HEK293 (cell line): ENCODE results near the gene BRCA2.

Experiments used
- HOXA7 ChIP-seq: sonication (generic); formaldehyde crosslinking; IDR thresholded peaks from 2 replicates; pipeline ENCODE4 v1.8.1; 2022; ENCODE audit warnings: missing genetic modification reagents, borderline replicate concordance
- HOXD13 ChIP-seq: sonication (generic); formaldehyde crosslinking; IDR thresholded peaks from 2 replicates; pipeline ENCODE4 v1.8.0; 2022; ENCODE audit warnings: missing genetic modification reagents, borderline replicate concordance
- KLF9 ChIP-seq: fragments of 450-650 bp; formaldehyde crosslinking; IDR thresholded peaks from 2 replicates; pipeline ENCODE4 v1.5.1; 2016; ENCODE audit warnings: missing biosample characterization, missing genetic modification characterization, low read depth
- PRDM4 ChIP-seq: fragments of 450-650 bp; formaldehyde crosslinking; IDR thresholded peaks from 2 replicates; pipeline ENCODE4 v1.5.1; 2017; ENCODE audit warnings: missing biosample characterization, missing genetic modification characterization
- RBAK ChIP-seq: fragments of 450-650 bp; formaldehyde crosslinking; IDR thresholded peaks from 2 replicates; pipeline ENCODE4 v1.5.1; 2016; ENCODE audit warnings: missing biosample characterization, missing genetic modification characterization
- SCRT2 ChIP-seq: fragments of 450-650 bp; formaldehyde crosslinking; IDR thresholded peaks from 2 replicates; pipeline ENCODE4 v1.5.1; 2016; ENCODE audit warnings: missing biosample characterization, missing genetic modification characterization
- ZBTB1 ChIP-seq: fragments of 450-650 bp; formaldehyde crosslinking; IDR thresholded peaks from 2 replicates; pipeline ENCODE4 v1.5.1; 2016; ENCODE audit warnings: missing biosample characterization, missing genetic modification characterization
- ZBTB8A ChIP-seq: fragments of 450-650 bp; formaldehyde crosslinking; IDR thresholded peaks from 2 replicates; pipeline ENCODE4 v1.5.1; 2016; ENCODE audit warnings: missing biosample characterization, missing genetic modification characterization
- ZNF148 ChIP-seq: fragments of 450-650 bp; formaldehyde crosslinking; IDR thresholded peaks from 2 replicates; pipeline ENCODE4 v1.5.0; 2017; ENCODE audit warnings: missing biosample characterization, missing genetic modification characterization, borderline replicate concordance
- ZNF16 ChIP-seq: fragments of 450-650 bp; formaldehyde crosslinking; IDR thresholded peaks from 2 replicates; pipeline ENCODE4 v1.5.1; 2016; ENCODE audit warnings: low read depth, missing biosample characterization, missing genetic modification characterization
- ZNF324 ChIP-seq: fragments of 450-650 bp; formaldehyde crosslinking; IDR thresholded peaks from 2 replicates; pipeline ENCODE4 v1.5.1; 2016; ENCODE audit warnings: missing biosample characterization, missing genetic modification characterization
- ZNF426 ChIP-seq: fragments of 450-650 bp; formaldehyde crosslinking; IDR thresholded peaks from 2 replicates; pipeline ENCODE4 v1.5.1; 2017; ENCODE audit warnings: missing biosample characterization, missing genetic modification characterization, mild to moderate bottlenecking, inconsistent platforms, moderate library complexity
- ZNF501 ChIP-seq: fragments of 450-650 bp; formaldehyde crosslinking; IDR thresholded peaks from 2 replicates; pipeline ENCODE4 v1.5.1; 2016; ENCODE audit warnings: missing biosample characterization, missing genetic modification characterization
- ZNF514 ChIP-seq: fragments of 450-650 bp; formaldehyde crosslinking; IDR thresholded peaks from 2 replicates; pipeline ENCODE4 v1.5.1; 2016; ENCODE audit warnings: missing biosample characterization, missing genetic modification characterization
- ZNF621 ChIP-seq: fragments of 450-650 bp; formaldehyde crosslinking; IDR thresholded peaks from 2 replicates; pipeline ENCODE4 v1.5.1; 2017; ENCODE audit warnings: missing biosample characterization, missing genetic modification characterization
- ZNF639 ChIP-seq: fragments of 450-650 bp; formaldehyde crosslinking; IDR thresholded peaks from 2 replicates; pipeline ENCODE4 v1.5.1; 2016; ENCODE audit warnings: missing biosample characterization, missing genetic modification characterization
- ZNF777 ChIP-seq: fragments of 450-650 bp; formaldehyde crosslinking; IDR thresholded peaks from 2 replicates; pipeline ENCODE4 v1.5.1; 2017; ENCODE audit warnings: missing biosample characterization, missing genetic modification characterization, borderline replicate concordance
- ZNF837 ChIP-seq: fragments of 450-650 bp; formaldehyde crosslinking; IDR thresholded peaks from 2 replicates; pipeline ENCODE4 v1.5.1; 2016; ENCODE audit warnings: missing biosample characterization, missing genetic modification characterization
- TF ChIP-seq, protein P1 (sequence below): fragments of 450-650 bp; IDR thresholded peaks from 2 replicates; pipeline ENCODE4 v1.5.1; 2018; ENCODE audit warnings: missing biosample characterization, missing genetic modification characterization
- TF ChIP-seq, protein P2 (sequence below): fragments of 450-650 bp; formaldehyde crosslinking; IDR thresholded peaks from 2 replicates; pipeline ENCODE4 v1.5.1; 2016; ENCODE audit warnings: missing biosample characterization, missing genetic modification characterization
- TF ChIP-seq, protein P3 (sequence below): fragments of 450-650 bp; formaldehyde crosslinking; IDR thresholded peaks from 2 replicates; pipeline ENCODE4 v1.5.1; 2017; ENCODE audit warnings: missing biosample characterization, missing genetic modification characterization
- TF ChIP-seq, protein P4 (sequence below): fragments of 450-650 bp; formaldehyde crosslinking; IDR thresholded peaks from 2 replicates; pipeline ENCODE4 v1.5.1; 2017; ENCODE audit warnings: missing biosample characterization, missing genetic modification characterization

The BRCA2 gene

GRCh38 chr13:32315238-32316027, at the start of gene BRCA2, which contains the start of gene ZAR1L (continued):
- TF ChIP-seq ZBTB8A (tag by site-specific recombination), result 0 out of 2 replicates have a peak, but pooled peaks have one; percentile 43
- 0 out of 2 replicates have a peak, but pooled peaks have one; percentile 32 for TF ChIP-seq ZNF324 (tag by site-specific recombination)
- no peak for TF ChIP-seq ZNF777 (tag by site-specific recombination)
- no peak for TF ChIP-seq ZNF621 (tag by site-specific recombination)
- TF ChIP-seq, protein P1, sequence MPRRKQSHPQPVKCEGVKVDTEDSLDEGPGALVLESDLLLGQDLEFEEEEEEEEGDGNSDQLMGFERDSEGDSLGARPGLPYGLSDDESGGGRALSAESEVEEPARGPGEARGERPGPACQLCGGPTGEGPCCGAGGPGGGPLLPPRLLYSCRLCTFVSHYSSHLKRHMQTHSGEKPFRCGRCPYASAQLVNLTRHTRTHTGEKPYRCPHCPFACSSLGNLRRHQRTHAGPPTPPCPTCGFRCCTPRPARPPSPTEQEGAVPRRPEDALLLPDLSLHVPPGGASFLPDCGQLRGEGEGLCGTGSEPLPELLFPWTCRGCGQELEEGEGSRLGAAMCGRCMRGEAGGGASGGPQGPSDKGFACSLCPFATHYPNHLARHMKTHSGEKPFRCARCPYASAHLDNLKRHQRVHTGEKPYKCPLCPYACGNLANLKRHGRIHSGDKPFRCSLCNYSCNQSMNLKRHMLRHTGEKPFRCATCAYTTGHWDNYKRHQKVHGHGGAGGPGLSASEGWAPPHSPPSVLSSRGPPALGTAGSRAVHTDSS (tag by site-specific recombination), result no peak
- no peak for TF ChIP-seq ZBTB1
- TF ChIP-seq PRDM4, result no peak
- no peak for TF ChIP-seq HOXD13
- TF ChIP-seq, protein P2, sequence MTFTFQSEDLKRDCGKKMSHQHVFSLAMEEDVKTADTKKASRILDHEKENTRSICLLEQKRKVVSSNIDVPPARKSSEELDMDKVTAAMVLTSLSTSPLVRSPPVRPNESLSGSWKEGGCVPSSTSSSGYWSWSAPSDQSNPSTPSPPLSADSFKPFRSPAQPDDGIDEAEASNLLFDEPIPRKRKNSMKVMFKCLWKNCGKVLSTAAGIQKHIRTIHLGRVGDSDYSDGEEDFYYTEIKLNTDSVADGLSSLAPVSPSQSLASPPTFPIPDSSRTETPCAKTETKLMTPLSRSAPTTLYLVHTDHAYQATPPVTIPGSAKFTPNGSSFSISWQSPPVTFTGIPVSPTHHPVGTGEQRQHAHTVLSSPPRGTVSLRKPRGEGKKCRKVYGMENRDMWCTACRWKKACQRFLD (tag by site-specific recombination), result no peak
- peak; percentile 10; the same call in 1 of the 2 replicates for TF ChIP-seq ZNF639 (tag by site-specific recombination)
- peak; percentile 83 for TF ChIP-seq KLF9 (tag by site-specific recombination)
- TF ChIP-seq ZNF501, result peak; percentile 66; the same call in 1 of the 2 replicates
- no peak for TF ChIP-seq HOXA7
- TF ChIP-seq ZNF426 (tag by site-specific recombination), result no peak
- TF ChIP-seq, protein P3, sequence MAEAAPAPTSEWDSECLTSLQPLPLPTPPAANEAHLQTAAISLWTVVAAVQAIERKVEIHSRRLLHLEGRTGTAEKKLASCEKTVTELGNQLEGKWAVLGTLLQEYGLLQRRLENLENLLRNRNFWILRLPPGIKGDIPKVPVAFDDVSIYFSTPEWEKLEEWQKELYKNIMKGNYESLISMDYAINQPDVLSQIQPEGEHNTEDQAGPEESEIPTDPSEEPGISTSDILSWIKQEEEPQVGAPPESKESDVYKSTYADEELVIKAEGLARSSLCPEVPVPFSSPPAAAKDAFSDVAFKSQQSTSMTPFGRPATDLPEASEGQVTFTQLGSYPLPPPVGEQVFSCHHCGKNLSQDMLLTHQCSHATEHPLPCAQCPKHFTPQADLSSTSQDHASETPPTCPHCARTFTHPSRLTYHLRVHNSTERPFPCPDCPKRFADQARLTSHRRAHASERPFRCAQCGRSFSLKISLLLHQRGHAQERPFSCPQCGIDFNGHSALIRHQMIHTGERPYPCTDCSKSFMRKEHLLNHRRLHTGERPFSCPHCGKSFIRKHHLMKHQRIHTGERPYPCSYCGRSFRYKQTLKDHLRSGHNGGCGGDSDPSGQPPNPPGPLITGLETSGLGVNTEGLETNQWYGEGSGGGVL (tag by site-specific recombination), result no peak
- TF ChIP-seq, protein P4, sequence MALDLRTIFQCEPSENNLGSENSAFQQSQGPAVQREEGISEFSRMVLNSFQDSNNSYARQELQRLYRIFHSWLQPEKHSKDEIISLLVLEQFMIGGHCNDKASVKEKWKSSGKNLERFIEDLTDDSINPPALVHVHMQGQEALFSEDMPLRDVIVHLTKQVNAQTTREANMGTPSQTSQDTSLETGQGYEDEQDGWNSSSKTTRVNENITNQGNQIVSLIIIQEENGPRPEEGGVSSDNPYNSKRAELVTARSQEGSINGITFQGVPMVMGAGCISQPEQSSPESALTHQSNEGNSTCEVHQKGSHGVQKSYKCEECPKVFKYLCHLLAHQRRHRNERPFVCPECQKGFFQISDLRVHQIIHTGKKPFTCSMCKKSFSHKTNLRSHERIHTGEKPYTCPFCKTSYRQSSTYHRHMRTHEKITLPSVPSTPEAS, result peak; percentile 17; the same call in 1 of the 2 replicates
- TF ChIP-seq ZNF16, result no peak
- no peak for TF ChIP-seq ZNF514 (tag by site-specific recombination)
- TF ChIP-seq RBAK (tag by site-specific recombination), result no peak
- TF ChIP-seq ZNF837 (tag by site-specific recombination), result no peak
- no peak for TF ChIP-seq SCRT2 (tag by site-specific recombination)
- no peak for TF ChIP-seq ZNF148 (tag by site-specific recombination)
